PC-9 (cell line): Measurements from ENCODE around the gene PCSK5. TPM values are rescaled to one million over a fixed set of nuclear protein-coding genes. Genes with fewer than 3 reads are reported as not detected.
A peak's percentile ranks its signal among the peaks of the same experiment; 100 is the strongest.

ENCODE experiments used
- BruUV-seq: library from RNA; stranded (reverse); fragments of 400-500 nt; replicated peaks from 2 replicates; lab custom pipeline; 2021; lab: Mats Ljungman, UMichigan
- CTCF ChIA-PET: fragments of 300-600 bp; sonication (Branson Sonifier 250); formaldehyde crosslinking; loops from one replicate; lab custom pipeline; 2022; ENCODE audit warnings: antibody characterized with exemption; lab: Charles Lee
- POLR2A ChIA-PET: fragments of 300-600 bp; sonication (Branson Sonifier 250); formaldehyde crosslinking; loops from one replicate; lab custom pipeline; 2022; ENCODE audit warnings: antibody characterized with exemption; ENCODE audit not compliant: unreplicated experiment; lab: Charles Lee
- DNase-seq, 2 experiments: peaks; one replicate each; pipeline versions ENCODE4 v3.0.0 to v3.0.0-alpha.2; 2015 to 2022; ENCODE audit warnings: mixed read lengths in 1 of 2
- H2AFZ ChIP-seq: fragments of 200-600 bp; sonication (generic); 2 replicates; pipeline ENCODE4 v1.8.1; 2017; ENCODE audit warnings: antibody characterized with exemption
- H3F3A ChIP-seq: fragments of 200-600 bp; sonication (generic); 2 replicates; pipeline ENCODE4 v1.8.1; 2017; ENCODE audit warnings: antibody characterized with exemption, mild to moderate bottlenecking, low read depth; ENCODE audit not compliant: insufficient read depth
- H3K27ac ChIP-seq: fragments of 200-600 bp; sonication (generic); 2 replicates; pipeline ENCODE4 v1.6.1; 2016; ENCODE audit warnings: mixed run types
- H3K27me3 ChIP-seq: fragments of 200-600 bp; sonication (generic); 2 replicates; pipeline ENCODE4 v1.6.1; 2016; ENCODE audit warnings: low read depth, mixed run types; ENCODE audit not compliant: insufficient read depth
- H3K36me3 ChIP-seq: fragments of 200-600 bp; sonication (generic); 2 replicates; pipeline ENCODE4 v1.6.1; 2016; ENCODE audit warnings: low read depth, mixed run types
- H3K4me1 ChIP-seq: fragments of 200-600 bp; sonication (generic); replicated peaks from 2 replicates; pipeline ENCODE4 v1.6.1; 2016; ENCODE audit warnings: mixed run types; ENCODE audit not compliant: insufficient read depth
- H3K4me2 ChIP-seq: fragments of 200-600 bp; sonication (generic); 2 replicates; pipeline ENCODE4 v1.6.1; 2017; ENCODE audit warnings: mixed run types
- H3K4me3 ChIP-seq: fragments of 200-600 bp; sonication (generic); 2 replicates; pipeline ENCODE4 v1.6.1; 2016; ENCODE audit warnings: mixed run types
- H3K79me2 ChIP-seq: fragments of 200-600 bp; sonication (generic); 2 replicates; pipeline ENCODE4 v1.6.1; 2017; ENCODE audit warnings: low read depth, mixed run types
- H3K9me2 ChIP-seq: fragments of 200-600 bp; sonication (generic); 2 replicates; pipeline ENCODE4 v1.8.1; 2017; ENCODE audit warnings: mild to moderate bottlenecking; ENCODE audit not compliant: insufficient read depth
- H3K9me3 ChIP-seq: fragments of 200-600 bp; sonication (generic); 2 replicates; pipeline ENCODE4 v1.8.1; 2016; ENCODE audit warnings: low read depth; ENCODE audit not compliant: insufficient read depth
- H4K20me1 ChIP-seq: fragments of 200-600 bp; sonication (generic); 2 replicates; pipeline ENCODE4 v1.8.1; 2017; ENCODE audit not compliant: insufficient read depth
- CTCF ChIP-seq: fragments of 200-600 bp; sonication (generic); conservative IDR thresholded peaks from 2 replicates; pipeline ENCODE4 v1.6.1; 2017; ENCODE audit warnings: mixed run types, antibody characterized with exemption, mild to moderate bottlenecking, moderate library complexity
- EZH2 ChIP-seq: fragments of 200-600 bp; sonication (generic); IDR thresholded peaks from 2 replicates; pipeline ENCODE4 v1.8.0; 2017; ENCODE audit warnings: antibody characterized with exemption, low read depth
- intact Hi-C: fragments of 100-400 bp; cut with micrococcal nuclease; formaldehyde crosslinking; loops from one replicate; pipeline ENCODE4 v1.10.0; 2022; ENCODE audit not compliant: unreplicated experiment
- total RNA-seq: library from RNA; stranded (reverse); gene quantifications from 2 replicates; pipeline ENCODE4 v1.2.3, GENCODE V29; 2021

PCSK5 gene
- total RNA-seq, 1 experiment from 2014 or later, result 8.2 TPM

- H3K36me3 ChIP-seq, result peaks cover 10% of the 10 kb centered on the region
- no peak overlapping the region for H3K4me2 ChIP-seq
- peaks cover 19% of the 10 kb centered on the region for H3K79me2 ChIP-seq
- no peaks in the 10 kb centered on the region for H3K9me2 ChIP-seq
- no peak overlapping the region for H3K4me3 ChIP-seq
- TF ChIP-seq CTCF, result no peak
- no peak for TF ChIP-seq EZH2
- no peak for DNase-seq
- ChIA-PET POLR2A (no interaction called here), CTCF (interaction anchor here (0.5 kb wide), 1 partner anchor 400 kb away, joined by 5 read pairs; no protein-coding TSS in a partner anchor)
- no TSS peak for BruUV-seq
- no peaks in the 10 kb centered on the region for H3K9me3 ChIP-seq
- H3K4me1 ChIP-seq, result peaks cover 43% of the 10 kb centered on the region
- no peaks in the 10 kb centered on the region for H3K27me3 ChIP-seq
- H3K27ac ChIP-seq, result no peak overlapping the region
- intact Hi-C loops, result no loop called here
- H3F3A ChIP-seq, result peaks cover 39% of the 10 kb centered on the region
- no peaks in the 10 kb centered on the region for H4K20me1 ChIP-seq
- no peak overlapping the region for H2AFZ ChIP-seq
Observed at GRCh38 chr9:76396597-76396996, 506.1 kb downstream of the PCSK5 start.

- BruUV-seq, result no TSS peak
- H3K4me2 ChIP-seq, result peak overlapping the region; percentile 62
- TF ChIP-seq CTCF (no peak), EZH2 (no peak)
- no peak overlapping the region for H2AFZ ChIP-seq
- no peaks in the 10 kb centered on the region for H3K9me2 ChIP-seq
- peaks cover 29% of the 10 kb centered on the region for H3F3A ChIP-seq
- ChIA-PET CTCF (interaction anchor here (0.5 kb wide), 1 partner anchor 1230 kb away, joined by 12 read pairs; no protein-coding TSS in a partner anchor), POLR2A (interaction anchor here (0.6 kb wide), 1 partner anchor 1170 kb away, joined by 5 read pairs; no protein-coding TSS in a partner anchor)
- peaks cover 48% of the 10 kb centered on the region for H3K4me1 ChIP-seq
- H3K4me3 ChIP-seq, result no peak overlapping the region
- H3K36me3 ChIP-seq, result no peaks in the 10 kb centered on the region
- no peaks in the 10 kb centered on the region for H3K27me3 ChIP-seq
- H3K27ac ChIP-seq, result peak overlapping the region; percentile 83
- H4K20me1 ChIP-seq, result no peaks in the 10 kb centered on the region
- intact Hi-C loops, result no loop called here
- no peaks in the 10 kb centered on the region for H3K79me2 ChIP-seq
- H3K9me3 ChIP-seq, result no peaks in the 10 kb centered on the region
- DNase-seq, result no peak
Observed at GRCh38 chr9:76399856-76400255, 509.4 kb downstream of the PCSK5 start.

- Histone ChIP-seq H3K9me3 (no peaks in the 10 kb centered on the region), H3K79me2 (no peaks in the 10 kb centered on the region), H3K27me3 (no peaks in the 10 kb centered on the region), H3K9me2 (no peaks in the 10 kb centered on the region), H3K36me3 (no peaks in the 10 kb centered on the region), H4K20me1 (no peaks in the 10 kb centered on the region), H2AFZ (peak overlapping the region; percentile 69), H3K4me1 (peaks cover 43% of the 10 kb centered on the region), H3K27ac (peak overlapping the region; percentile 83), H3F3A (peaks cover 23% of the 10 kb centered on the region), H3K4me2 (peak overlapping the region; percentile 62), H3K4me3 (no peak overlapping the region; the same call in 1 of the 2 replicates)
- TF ChIP-seq EZH2 (no peak), CTCF (no peak)
- CTCF ChIA-PET, result interaction anchor here (0.5 to 1.0 kb wide), 3 partner anchors 80 to 1231 kb away, joined by 3 to 12 read pairs (median 3); no protein-coding TSS in a partner anchor
- BruUV-seq, result no TSS peak
- POLR2A ChIA-PET, result interaction anchor here (0.6 kb wide), 3 partner anchors 45 to 1171 kb away, joined by 3 to 5 read pairs (median 3); partner anchors contain the start of gene GCNT1
- intact Hi-C loops, result no loop called here
- DNase-seq, result peak; percentile 67 to 95
Observed at GRCh38 chr9:76400534-76401096, 510.1 kb downstream of the PCSK5 start.
